HG02970 (cell line): ENCODE measurements around the gene ADGRG6.

Source experiments
- ATAC-seq: cut with Tn5 transposase; IDR thresholded peaks from one replicate; pipeline ENCODE4 v1.9.1; 2021; ENCODE audit warnings: mild to moderate bottlenecking, moderate library complexity, moderate number of reproducible peaks; ENCODE audit not compliant: unreplicated experiment, low FRiP score

ADGRG6 gene

GRCh38 chr6:142469220-142469619, 167.4 kb downstream of the ADGRG6 start:
- ATAC-seq: no peak

- ATAC-seq: no peak
These were observed 168.6 kb downstream of the ADGRG6 start for GRCh38 chr6:142470421-142470820.

- peak; percentile 72 for ATAC-seq
These were observed 172.9 kb downstream of the ADGRG6 start for GRCh38 chr6:142474531-142475289.

- ATAC-seq: no peak
These were observed 174.6 kb downstream of the ADGRG6 start for GRCh38 chr6:142476452-142476851.

GRCh38 chr6:142478117-142478516, 176.3 kb downstream of the ADGRG6 start:
- no peak for ATAC-seq

- ATAC-seq: no peak
These were observed 179.7 kb downstream of the ADGRG6 start for GRCh38 chr6:142481466-142481865.

GRCh38 chr6:142482249-142482648, 180.4 kb downstream of the ADGRG6 start:
- ATAC-seq: no peak

GRCh38 chr6:142482974-142483373, 181.2 kb downstream of the ADGRG6 start:
- no peak for ATAC-seq

GRCh38 chr6:142485256-142485655, 183.4 kb downstream of the ADGRG6 start:
- no peak for ATAC-seq

GRCh38 chr6:142489722-142490610, 188.2 kb downstream of the ADGRG6 start:
- no peak for ATAC-seq
